Activated T-cell treated with anti-CD3 and anti-CD28 coated beads for 24 hours (primary cell): Measurements from ENCODE around the gene TMEM184C.

ENCODE experiments used
- DNase-seq: peaks from one replicate; pipeline ENCODE4 v3.0.0-alpha.2; 2020; ENCODE audit warnings: low read depth

Gene TMEM184C

DNA sequence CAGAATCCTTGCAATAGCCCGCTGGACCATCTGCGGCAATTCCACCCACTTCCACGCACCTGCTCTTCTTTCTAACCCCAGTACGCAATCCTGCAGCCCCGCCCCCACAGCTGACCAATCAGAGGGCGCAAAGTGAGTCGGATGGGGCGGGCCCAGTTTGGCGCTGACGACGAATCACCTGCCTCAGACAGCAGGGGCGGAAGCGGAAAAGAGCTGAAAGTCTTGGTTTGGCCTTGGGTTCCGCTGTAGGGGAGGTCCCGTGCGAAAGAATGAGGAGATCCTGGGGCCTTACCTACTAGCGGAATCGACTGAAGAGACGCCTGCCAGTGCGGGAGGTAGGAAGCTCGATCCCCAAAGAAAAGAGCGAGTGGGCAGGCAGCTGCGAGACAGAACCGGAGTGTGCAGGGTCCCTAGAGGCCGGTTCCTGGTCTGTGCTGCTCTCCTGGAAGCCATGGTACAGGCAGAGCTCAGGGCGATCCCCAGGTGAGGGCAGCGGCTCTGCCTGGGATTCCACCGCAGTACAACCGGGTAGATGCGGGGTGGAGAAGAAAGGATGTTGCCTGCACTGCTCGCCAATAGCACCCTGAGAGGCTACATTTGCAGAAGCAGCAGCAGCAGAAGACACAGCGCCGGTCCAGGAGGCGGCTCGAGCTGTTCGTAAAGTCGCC lies at the start of gene TMEM184C:
Gene TMEM184C, plus strand, starts transcription at position 225 of the 668 bp plus-strand sequence. CDS start 560 bp downstream, outside the sequence.
- DNase-seq: peak; percentile 98

DNA sequence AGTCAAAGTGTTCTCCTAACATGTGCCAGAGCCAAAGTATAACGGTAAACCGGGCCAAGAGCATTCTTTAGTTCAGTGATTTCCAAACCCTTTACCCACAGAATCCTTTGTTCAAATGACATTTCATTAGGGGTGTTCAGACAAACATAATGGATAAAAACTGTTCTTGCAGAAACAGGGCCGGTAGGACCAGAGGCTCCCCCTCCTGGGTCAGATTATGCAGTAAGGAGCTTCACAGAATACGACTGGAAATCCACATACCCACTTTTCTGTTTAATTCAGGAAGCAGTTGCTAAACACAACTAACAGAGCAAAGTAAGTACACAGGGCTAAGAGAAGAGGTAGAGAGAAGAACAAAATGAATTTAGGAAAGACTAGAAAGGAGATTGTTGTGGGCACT lies 46.6 kb upstream of the TMEM184C start:
- no peak for DNase-seq

DNA sequence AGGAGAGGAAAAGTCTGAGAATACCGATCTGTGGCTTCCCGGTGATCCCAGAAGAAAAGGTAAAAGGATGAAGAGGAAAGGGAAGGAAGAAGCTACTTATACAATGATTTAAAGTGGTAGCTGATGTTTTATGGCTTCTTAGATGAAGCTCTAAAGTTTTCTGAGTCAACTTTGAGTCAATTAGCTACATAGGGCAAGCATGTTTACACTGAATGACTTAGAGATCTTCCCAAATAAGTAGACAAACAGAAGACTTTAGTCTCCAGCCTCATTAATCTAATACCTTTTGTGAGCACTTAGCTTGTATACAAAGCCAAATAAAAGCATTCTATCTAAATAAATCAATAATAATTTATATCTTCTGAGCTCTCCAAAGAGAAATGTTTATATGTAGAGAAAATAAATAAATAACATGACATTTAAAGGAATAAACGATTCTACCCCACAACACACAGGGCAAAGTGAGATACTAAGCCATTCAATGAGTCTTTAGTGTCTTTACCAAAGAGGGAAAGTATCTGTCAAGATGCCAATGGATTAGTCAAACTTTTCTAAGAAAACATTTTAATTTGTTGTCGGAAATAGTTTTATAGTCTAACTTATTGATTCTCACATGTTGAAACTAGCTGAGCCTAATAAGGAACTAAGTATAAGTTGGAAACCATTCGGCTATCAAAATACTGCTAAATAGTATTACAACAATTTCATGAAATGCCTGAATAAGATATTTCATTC lies 46.0 kb upstream of the TMEM184C start:
- DNase-seq: no peak

DNA sequence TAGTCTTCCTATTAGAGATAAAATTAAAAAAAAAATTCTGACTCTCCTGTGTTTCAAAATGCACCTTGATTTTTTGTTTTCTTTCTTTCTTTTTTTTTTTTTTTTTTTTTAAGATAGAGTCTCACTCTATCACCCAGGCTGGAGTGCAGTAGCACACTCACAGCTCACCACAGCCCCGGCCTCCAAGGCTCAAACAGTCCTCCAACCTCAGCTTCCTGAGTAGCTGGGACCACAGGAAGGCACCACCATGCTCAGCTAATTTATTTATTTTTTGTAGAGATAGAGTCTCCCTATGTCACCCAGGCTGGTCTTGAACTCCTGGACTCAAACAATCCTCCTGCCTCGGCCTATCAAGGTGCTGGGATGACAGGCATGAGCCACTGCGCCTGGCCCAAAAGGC lies 41.1 kb upstream of the TMEM184C start:
- no peak for DNase-seq

DNA sequence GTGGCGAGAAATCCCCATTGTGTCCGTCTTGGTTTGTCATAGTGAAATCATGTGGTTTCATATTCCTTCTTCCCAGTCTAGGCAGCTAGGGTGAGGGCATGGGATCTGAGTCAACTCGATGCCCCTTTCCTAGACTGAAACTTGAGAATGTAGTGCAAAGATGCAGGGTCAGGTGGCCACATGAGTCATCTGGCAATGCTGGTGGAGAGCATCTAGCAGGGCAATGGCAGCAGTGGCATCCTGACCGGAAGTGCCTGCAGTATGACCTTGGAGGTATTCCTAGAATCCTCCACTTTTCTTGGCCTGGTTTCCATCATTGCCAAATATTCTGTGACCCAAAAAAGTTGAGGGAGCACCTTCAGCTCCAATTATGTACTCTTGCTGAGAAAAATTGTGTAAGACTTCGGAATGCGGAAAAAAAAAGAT lies 39.1 kb upstream of the TMEM184C start:
- no peak for DNase-seq

DNA sequence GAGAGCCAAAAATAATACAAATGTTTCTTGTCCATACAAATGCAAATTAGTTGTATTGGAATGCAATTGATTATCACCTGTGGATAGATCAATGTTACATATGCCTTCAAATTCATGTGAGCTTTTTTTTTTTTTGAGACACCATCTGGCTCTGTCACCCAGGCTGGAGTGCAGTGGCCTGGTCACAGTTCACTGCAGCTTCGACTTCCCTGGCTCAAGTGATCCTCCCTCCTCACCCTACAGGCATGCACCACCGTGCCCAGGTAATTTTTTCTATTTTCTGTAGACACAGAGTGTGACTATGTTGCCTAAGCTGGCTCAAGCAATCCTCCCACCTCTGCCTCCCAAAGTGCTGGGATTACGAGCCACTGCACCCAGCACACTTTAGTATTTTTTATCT lies 38.6 kb upstream of the TMEM184C start:
- no peak for DNase-seq

GRCh38 chr4:147580396-147580795 lies 36.8 kb upstream of the TMEM184C start:
- DNase-seq: no peak

GRCh38 chr4:147581606-147582350 lies 35.4 kb upstream of the TMEM184C start:
- DNase-seq: no peak

- DNase-seq: no peak
These were observed 34.7 kb upstream of the TMEM184C start for GRCh38 chr4:147582386-147583060.

DNA sequence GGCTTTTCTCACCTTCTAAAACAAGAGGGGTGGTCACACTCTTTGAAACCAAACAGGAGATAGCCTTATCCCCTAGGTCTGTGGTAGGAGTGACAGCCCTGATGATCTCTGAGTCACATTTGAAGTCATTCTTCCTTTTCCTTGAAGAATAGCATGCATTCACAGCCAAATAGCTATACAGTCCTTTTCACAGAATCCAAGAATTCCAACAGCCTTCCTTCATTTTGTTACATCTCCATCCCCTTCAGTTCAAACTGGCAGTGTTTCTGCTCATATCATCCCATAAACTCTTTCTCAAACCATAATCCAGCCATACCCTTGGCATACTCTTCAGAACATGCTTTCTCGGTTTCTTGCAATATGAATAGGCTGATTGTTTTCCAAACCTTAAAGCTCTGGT lies 33.3 kb upstream of the TMEM184C start:
- DNase-seq: no peak

DNA sequence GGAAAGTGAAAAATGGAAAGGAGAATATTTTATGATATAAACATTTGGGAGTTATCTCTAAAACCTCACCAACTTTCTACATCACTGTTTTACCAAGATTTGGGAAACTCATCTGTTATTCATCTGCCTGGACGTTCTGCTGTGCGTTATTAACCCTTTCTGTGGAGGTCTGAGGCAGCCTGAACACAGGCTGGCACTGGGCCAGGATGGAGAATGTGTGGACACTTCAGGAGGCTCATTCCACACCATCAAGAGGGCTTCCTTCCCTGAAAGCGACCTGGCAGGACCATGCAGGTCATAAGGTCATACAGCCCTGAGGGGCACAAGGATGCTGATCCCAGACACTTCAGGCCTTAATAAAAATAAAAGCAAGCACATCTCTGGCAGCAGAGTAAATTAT lies 31.2 kb upstream of the TMEM184C start:
- DNase-seq: no peak

GRCh38 chr4:147586637-147587036 lies 30.6 kb upstream of the TMEM184C start:
- DNase-seq: no peak

GRCh38 chr4:147587041-147587440 lies 30.2 kb upstream of the TMEM184C start:
- no peak for DNase-seq

DNA sequence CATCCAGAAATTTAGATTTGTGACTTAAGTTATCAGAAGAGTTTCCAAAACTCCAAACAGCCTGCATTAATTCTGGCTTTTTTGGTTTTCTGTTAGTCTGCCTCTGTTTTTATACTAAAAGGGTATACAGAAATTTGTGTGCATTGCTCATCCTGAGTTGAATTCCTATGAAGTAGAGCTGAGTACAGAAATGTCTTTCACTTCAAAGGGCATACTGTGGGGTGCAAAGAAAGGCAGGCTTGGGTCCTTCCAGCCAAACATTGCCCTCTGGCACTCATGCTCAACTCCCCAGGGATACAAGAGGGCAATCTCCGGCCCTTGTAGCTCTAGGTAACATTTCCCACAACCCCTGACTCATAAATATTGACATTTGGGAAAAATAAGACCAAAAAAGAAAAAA lies 27.6 kb upstream of the TMEM184C start:
- no peak for DNase-seq

DNA sequence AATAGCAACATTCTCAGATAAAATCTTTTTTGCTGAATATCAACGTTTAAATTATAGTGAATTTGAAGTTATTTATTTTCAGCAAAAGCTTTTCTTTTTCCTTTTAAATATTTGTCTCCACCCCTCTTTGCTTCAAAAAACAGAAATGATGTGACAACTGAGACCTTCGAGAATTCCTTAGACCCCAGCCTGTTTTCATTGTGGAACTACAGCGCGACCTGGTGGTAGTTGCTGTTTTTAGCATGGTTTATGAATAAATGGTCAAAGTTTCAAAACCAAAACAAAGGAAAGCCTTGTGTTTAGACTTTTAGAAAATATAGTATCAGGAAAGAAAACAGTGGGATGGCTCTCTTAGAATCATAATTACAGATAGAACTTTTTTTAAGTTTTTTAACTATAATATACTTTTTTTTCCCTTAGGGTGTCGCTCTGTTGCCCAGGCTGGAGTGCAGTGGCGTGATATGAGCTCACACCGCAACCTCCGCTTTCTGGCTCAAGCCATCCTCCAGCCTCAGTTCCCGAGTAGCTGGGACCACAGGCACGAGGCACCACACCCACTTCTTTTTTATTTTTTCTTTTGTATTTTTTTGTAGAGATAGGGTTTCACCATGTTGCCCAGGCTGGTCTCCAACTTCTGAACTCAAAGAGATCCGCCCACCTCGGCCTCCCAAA lies 26.8 kb upstream of the TMEM184C start:
- DNase-seq: peak; percentile 6

DNA sequence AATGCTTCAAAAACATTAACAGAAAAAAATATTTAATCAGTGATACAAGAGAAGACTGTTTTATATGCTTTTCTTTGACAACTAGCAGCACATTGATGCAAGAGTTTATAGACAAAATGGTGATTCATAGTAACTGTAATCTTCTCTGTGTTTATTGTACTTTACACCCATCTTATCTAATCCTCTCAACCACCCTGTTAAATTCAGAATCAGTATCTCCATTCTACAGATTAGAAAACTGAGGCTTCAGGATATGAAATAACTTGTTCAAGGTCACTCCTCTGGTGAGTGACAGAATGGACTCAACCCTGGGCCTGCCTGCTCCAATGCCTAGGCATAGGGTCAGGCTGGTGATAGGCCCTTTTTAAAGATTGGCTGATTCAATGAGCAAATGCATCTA lies 26.1 kb upstream of the TMEM184C start:
- no peak for DNase-seq

- no peak for DNase-seq
These were observed 23.1 kb upstream of the TMEM184C start for GRCh38 chr4:147594107-147594506.

DNA sequence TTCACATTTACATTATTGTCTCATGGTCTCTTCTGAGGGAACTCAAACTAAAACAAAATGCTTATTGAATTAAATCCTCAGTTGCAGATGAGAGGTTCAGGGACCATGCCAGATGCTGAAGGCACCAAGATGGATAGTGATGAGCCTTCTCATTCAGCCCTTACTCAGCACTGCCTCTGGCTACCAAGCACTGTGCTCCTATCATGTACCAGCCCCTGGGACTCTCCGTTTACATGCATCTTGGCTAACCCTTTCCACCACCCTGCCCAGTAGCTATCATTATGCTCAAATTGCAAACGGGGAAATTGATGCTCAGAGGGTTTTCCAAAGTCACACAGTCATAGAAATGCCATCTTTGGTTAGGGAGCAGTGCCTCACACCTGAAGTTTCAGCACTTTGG lies 22.6 kb upstream of the TMEM184C start:
- DNase-seq: no peak

- no peak for DNase-seq
These were observed 20.8 kb upstream of the TMEM184C start for GRCh38 chr4:147596377-147596776.

DNA sequence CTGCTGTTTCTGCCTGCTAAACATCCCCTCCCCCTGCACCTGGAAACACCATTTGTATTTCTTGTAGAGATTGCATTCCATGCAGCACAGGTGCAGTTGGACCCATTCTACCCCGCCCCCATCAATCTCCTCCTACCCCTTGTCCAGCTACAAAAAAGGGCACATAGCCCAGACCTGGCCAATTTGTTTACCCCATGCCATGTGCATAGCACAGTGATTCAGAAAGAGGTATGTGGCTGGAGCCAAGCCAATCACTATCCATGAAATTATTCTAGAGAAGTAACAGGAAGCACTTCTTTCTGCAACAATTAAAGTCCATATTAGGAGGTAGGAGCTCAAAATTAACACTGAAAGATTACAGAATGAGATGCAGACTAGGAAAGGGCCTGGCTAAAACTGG lies 20.2 kb upstream of the TMEM184C start:
- no peak for DNase-seq

DNA sequence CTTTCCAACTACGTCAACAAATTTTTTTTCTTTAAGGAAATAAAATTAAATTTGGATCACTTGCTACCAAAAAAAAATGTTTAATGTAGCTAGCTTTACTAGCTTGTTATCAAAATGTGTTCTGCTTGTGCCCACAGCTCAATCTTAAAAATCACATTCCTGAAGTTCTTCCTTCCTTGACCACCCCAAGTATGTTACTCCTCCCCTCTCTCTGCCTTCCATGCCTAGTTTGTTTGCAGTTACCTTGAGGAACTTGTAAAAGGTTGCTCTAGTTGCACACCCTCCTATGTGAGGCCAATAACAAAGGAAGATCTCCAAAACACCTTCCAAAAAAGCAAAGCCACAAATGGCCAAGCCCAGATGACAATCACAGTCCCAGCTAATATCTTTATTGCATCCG lies 19.6 kb upstream of the TMEM184C start:
- DNase-seq: no peak

DNA sequence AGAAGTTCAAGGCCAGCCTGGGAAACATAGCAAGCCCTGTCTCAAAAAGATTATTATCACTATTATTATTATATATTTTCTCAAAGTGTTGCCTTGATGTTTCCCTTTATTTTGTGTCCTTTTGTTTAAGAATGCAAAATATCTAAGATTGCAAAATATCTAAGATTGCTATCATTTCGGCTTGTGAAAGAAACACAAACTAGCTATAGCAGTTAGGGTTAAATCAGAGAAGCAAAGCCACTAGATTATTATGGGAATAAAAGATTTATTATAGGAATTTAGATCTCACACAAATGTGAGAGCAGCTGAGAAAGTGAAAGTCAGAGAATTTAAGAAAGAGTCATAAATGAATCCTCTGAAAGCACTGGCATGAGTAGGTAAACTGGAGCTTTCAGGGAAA lies 18.0 kb upstream of the TMEM184C start:
- DNase-seq: no peak
